VCaP (cell line): ENCODE measurements around the gene TYMS.

ENCODE experiments used
- H3K27ac ChIP-seq: fragments of 450-650 bp; 2 replicates; pipeline ENCODE4 v1.5.1; 2017
- TF ChIP-seq, protein P1 (sequence below): fragments of 450-650 bp; conservative IDR thresholded peaks from 2 replicates; pipeline ENCODE4 v1.5.1; 2017; ENCODE audit warnings: mild to moderate bottlenecking, moderate library complexity

TYMS gene

DNA sequence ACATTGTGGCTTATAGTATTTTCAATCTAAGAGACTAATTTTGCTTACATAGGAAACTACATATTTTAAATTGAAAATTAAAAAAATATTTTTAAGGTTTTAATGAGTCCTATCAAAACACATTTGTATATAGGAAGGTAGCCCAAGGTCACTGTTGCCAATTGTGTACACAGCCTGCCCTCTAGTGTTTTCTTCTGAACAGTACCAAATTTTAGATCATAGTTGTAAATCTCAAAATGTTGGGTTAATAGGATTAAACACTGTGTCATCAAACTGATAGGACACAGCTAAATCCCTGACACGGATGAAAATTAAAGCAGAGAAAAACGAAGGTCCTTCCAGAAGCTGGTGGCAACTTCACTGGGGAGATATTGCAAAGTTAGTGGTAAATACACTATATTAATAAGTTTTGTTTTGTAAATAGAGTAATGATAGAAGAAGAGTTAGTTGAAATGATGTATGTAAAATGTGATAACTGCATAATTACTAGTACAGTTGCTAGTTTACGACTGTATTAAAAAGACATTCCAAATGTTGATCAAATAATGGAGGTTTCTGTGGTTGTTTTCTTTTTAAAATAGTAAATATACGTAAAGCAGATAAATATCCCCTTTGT is 41.0 kb upstream of the TYMS start:
- H3K27ac ChIP-seq = peak overlapping the region; percentile 20; the same call in 1 of the 2 replicates
- TF ChIP-seq, protein P1, sequence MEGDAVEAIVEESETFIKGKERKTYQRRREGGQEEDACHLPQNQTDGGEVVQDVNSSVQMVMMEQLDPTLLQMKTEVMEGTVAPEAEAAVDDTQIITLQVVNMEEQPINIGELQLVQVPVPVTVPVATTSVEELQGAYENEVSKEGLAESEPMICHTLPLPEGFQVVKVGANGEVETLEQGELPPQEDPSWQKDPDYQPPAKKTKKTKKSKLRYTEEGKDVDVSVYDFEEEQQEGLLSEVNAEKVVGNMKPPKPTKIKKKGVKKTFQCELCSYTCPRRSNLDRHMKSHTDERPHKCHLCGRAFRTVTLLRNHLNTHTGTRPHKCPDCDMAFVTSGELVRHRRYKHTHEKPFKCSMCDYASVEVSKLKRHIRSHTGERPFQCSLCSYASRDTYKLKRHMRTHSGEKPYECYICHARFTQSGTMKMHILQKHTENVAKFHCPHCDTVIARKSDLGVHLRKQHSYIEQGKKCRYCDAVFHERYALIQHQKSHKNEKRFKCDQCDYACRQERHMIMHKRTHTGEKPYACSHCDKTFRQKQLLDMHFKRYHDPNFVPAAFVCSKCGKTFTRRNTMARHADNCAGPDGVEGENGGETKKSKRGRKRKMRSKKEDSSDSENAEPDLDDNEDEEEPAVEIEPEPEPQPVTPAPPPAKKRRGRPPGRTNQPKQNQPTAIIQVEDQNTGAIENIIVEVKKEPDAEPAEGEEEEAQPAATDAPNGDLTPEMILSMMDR = peak; percentile 88

DNA sequence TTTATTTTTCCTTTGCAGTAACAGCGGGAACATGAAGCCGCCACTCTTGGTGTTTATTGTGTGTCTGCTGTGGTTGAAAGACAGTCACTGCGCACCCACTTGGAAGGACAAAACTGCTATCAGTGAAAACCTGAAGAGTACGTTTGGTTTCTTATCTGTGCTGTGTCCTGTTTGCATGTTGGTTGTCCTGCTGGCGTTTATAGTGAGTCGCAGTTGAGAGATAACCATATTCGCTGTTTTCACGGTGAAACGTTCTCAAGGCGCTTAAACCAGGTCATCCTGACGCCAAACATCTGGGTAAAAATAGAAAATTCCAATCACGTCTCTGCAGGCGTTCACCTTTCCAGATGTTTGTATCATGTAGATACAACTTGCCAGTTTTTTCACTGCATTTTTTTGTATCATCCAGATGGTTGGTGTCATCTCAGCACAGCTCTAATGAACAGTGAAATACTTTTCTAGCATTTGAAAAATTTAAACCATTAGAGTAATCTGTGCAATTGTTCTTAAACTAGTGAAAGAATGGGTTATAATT is 39.4 kb upstream of the TYMS start:
- no peak overlapping the region for H3K27ac ChIP-seq
- TF ChIP-seq, protein P1 = no peak

DNA sequence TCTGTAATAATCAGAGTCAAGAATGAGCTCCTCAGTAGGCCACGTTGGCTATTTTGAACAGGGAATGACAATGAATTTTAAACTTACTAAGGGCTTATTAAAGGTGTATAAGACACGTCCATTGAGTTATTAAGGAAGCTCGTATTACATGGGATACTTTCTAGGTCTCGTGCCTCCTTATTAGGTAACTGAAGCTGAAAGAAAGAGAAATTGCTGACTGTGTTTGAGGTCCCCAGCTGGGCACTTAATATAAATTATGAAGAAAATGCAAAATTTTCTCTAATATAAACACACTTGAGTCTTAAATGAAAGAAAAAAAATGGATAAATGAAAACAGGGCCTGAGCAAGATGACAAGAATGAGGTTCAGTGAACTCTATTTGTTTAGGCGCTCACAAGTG is 38.8 kb upstream of the TYMS start:
- no peak overlapping the region for H3K27ac ChIP-seq
- TF ChIP-seq, protein P1 = no peak

DNA sequence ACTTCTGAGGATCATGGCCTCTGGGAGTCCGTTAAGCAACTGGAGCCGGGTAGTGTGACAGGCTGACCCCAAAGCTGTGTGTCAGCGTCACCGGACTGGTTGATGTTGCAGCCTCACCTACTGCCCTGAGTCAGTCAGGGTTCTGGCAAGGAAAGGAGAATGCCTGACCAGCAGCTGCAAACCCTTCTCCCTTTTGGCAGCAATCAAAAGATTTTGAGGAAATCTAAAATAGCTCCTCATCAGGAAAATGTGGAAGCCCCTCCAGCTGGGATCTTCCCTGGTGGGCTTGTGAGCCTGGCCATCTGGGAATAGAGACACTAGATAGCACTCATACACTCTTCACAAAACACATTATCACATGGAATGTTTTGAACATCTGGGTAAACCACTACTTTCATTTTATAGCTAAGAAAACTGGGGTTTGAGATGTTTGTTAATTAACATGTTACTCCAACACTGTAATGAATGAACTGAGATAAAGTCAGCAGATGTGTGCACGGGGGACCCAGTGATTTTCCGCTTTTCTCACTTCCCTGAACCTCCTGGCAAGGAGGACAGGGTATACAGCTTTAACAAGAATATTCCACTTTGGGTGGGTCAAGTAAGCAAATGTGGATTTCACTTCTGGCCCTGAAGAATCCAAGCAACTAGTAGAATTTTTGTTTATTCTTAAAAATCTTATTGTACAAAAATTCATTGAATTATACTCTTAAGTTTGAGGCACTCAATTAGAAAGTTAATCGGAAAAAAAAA is 36.0 kb upstream of the TYMS start:
- TF ChIP-seq, protein P1 = no peak
- no peak overlapping the region for H3K27ac ChIP-seq

DNA sequence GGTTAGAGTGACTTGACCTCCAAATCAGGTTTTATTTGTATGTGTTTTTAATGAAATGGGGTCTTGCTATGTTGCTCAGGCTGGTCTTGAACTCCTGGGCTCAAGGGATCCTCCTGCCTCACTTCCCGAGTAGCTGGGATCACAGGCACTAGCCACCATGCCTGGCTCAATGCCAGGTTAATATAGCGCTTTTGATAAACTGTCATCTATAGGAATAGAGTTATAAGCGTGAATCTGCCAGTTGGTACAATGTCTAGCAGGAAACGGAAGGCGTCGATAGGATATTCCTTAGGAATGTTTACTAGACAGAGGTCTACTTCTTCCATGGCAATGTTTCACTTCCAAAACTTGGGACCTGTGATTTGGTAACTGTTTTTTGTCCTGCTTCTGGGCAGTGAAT is 35.2 kb upstream of the TYMS start:
- TF ChIP-seq, protein P1 = no peak
- H3K27ac ChIP-seq = no peak overlapping the region

DNA sequence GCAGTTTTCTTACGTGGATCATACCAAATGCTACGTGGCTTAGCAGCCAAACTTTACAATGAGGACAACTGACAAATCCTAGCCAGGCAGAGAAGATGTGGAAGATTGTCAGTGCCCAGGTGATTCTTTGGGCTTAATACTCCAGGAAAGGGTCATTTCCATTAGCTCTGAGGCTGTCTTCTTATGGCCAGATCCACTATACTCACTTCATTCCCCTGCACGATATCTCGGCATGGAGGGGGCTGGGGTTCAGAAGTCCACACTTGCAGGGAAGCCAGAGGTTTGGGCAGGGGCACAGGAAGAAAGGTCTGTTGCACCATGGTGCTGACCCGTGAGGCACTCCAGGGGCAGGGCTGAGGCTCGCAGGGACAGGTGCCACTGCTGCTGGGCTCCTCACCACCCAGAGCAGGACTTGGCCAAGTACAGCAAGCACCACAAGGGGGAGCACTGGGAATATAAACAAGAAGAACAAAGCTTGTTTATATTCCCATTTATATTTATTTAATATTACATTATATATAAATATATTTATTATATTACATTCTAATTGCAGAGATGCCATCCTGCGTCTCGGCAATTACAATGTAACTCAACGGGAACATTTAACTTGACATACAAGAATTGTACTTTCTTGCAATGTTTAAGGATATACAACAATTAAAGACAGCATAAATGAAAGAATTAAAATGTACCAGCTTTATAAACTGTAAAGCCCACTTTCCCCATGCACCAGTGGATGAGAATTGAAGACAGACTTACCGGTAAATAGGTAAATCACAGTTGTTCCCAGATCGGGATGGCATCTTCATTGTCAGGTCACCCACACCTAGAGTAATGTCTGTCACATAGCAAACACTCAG is 33.5 kb upstream of the TYMS start:
- H3K27ac ChIP-seq = no peak overlapping the region
- TF ChIP-seq, protein P1 = peak; percentile 89

DNA sequence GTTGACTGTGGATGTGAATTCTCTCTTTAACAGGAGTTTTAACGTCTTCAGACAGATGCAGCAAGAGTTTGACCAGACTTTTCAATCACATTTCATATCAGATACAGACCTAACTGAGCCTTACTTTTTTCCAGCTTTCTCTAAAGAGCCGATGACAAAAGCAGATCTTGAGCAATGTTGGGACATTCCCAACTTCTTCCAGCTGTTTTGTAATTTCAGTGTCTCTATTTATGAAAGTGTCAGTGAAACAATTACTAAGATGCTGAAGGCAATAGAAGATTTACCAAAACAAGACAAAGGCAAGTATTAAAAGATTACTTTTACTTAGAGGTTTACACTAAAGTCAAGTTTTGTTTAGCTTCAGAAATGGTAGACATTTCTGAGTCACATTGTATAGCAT is 30.2 kb upstream of the TYMS start:
- H3K27ac ChIP-seq = no peak overlapping the region
- TF ChIP-seq, protein P1 = no peak
